ENCODE results near the gene TWF2. TPM values are rescaled to one million over a fixed set of nuclear protein-coding genes. Genes with fewer than 3 reads are reported as not detected.
"Not testable (repeated sequence)": the region's sequence is repeated elsewhere in the genome, so short reads cannot be mapped to it uniquely, and the experiment has no call there.

TWF2 gene
- polyA plus RNA-seq: 19.9 TPM
- long read RNA-seq, donor 1, transcript TWF2-201 (9 exons, 1,718 nt): major isoform, 5 of 5 reads
- long read RNA-seq, donor 1, partial matches to known transcripts: 0 of 5 reads
- long read RNA-seq, donor 1, other reads (novel, unspliced or antisense): 0 of 5 reads
- long read RNA-seq, donor 2, transcript TWF2-201 (9 exons, 1,718 nt): major isoform, 22 of 22 reads
- long read RNA-seq, donor 2, partial matches to known transcripts: 0 of 22 reads
- long read RNA-seq, donor 2, other reads (novel, unspliced or antisense): 0 of 22 reads
- long read RNA-seq, donor 3: 0 reads
- long read RNA-seq, donor 4, partial matches to known transcripts: 0 of 2 reads
- long read RNA-seq, donor 4, other reads (novel, unspliced or antisense): 0 of 2 reads
- long read RNA-seq, donor 5, transcript TWF2-201 (9 exons, 1,718 nt): major isoform, 10 of 10 reads
- long read RNA-seq, donor 5, partial matches to known transcripts: 0 of 10 reads
- long read RNA-seq, donor 5, other reads (novel, unspliced or antisense): 0 of 10 reads
- long read RNA-seq, donor 6, transcript TWF2-201 (9 exons, 1,718 nt): major isoform, 17 of 22 reads
- long read RNA-seq, donor 6, partial matches to known transcripts: 0 of 22 reads
- long read RNA-seq, donor 6, other reads (novel, unspliced or antisense): 5 of 22 reads
- long read RNA-seq, donor 7, partial matches to known transcripts: 0 of 3 reads
- long read RNA-seq, donor 7, other reads (novel, unspliced or antisense): 0 of 3 reads
- long read RNA-seq, donor 8, transcript TWF2-201 (9 exons, 1,718 nt): major isoform, 17 of 17 reads
- long read RNA-seq, donor 8, partial matches to known transcripts: 0 of 17 reads
- long read RNA-seq, donor 8, other reads (novel, unspliced or antisense): 0 of 17 reads
- long read RNA-seq, donor 9, transcript TWF2-201 (9 exons, 1,718 nt): major isoform, 18 of 18 reads
- long read RNA-seq, donor 9, partial matches to known transcripts: 0 of 18 reads
- long read RNA-seq, donor 9, other reads (novel, unspliced or antisense): 0 of 18 reads
- long read RNA-seq, donor 10, transcript TWF2-201 (9 exons, 1,718 nt): major isoform, 11 of 11 reads
- long read RNA-seq, donor 10, partial matches to known transcripts: 0 of 11 reads
- long read RNA-seq, donor 10, other reads (novel, unspliced or antisense): 0 of 11 reads
- long read RNA-seq, donor 11, transcript TWF2-201 (9 exons, 1,718 nt): major isoform, 10 of 11 reads
- long read RNA-seq, donor 11, partial matches to known transcripts: 0 of 11 reads
- long read RNA-seq, donor 11, other reads (novel, unspliced or antisense): 0 of 11 reads

GRCh38 chr3:52238761-52239701, at the start of gene TWF2:
Gene TWF2, minus strand, starts transcription at chr3:52239158. Its CDS starts 142 bp downstream, at chr3:52239016.
- peak within 1 kb of the TSS; percentile 80 for H3K4me3 ChIP-seq (ENCODE audit: low read length)
- H3K36me3 ChIP-seq (ENCODE audit: control insufficient read depth, insufficient read depth, low read length): peaks cover 12% of the 10 kb centered on the region
- H3K4me1 ChIP-seq (ENCODE audit: control insufficient read depth, insufficient read depth, low read length): peaks cover 16% of the 10 kb centered on the region
- H3K27me3 ChIP-seq (ENCODE audit: control insufficient read depth, insufficient read depth, low read length): peaks cover 2% of the 10 kb centered on the region
- H3K9me3 ChIP-seq (ENCODE audit: control insufficient read depth, low read depth, low read length): no peaks in the 10 kb centered on the region
- WGBS (ENCODE audit: insufficient coverage, low lambda C conversion rate): no CpG with 5 or more reads among the region's 92 CpGs
- DNase-seq: peak; percentile 66 to 82
- H3K27ac ChIP-seq (ENCODE audit: low read length): peak within 1 kb of the TSS; percentile 7

GRCh38 chr3:52288674-52289073, 49.7 kb upstream of the TWF2 start:
- DNase-seq: no peak
- no peak overlapping the region for H3K4me3 ChIP-seq (ENCODE audit: low read length)
- no peaks in the 10 kb centered on the region for H3K27me3 ChIP-seq (ENCODE audit: control insufficient read depth, insufficient read depth, low read length)
- H3K9me3 ChIP-seq (ENCODE audit: control insufficient read depth, low read depth, low read length): no peaks in the 10 kb centered on the region
- WGBS (ENCODE audit: insufficient coverage, low lambda C conversion rate): no CpG with 5 or more reads among the region's 6 CpGs
- peaks cover 47% of the 10 kb centered on the region for H3K4me1 ChIP-seq (ENCODE audit: control insufficient read depth, insufficient read depth, low read length)
- peak overlapping the region; percentile 97 for H3K27ac ChIP-seq (ENCODE audit: low read length)
- H3K36me3 ChIP-seq (ENCODE audit: control insufficient read depth, insufficient read depth, low read length): peaks cover 25% of the 10 kb centered on the region

- H3K4me1 ChIP-seq (ENCODE audit: control insufficient read depth, insufficient read depth, low read length): peaks cover 45% of the 10 kb centered on the region
- no peaks in the 10 kb centered on the region for H3K9me3 ChIP-seq (ENCODE audit: control insufficient read depth, low read depth, low read length)
- peaks cover 6% of the 10 kb centered on the region for H3K36me3 ChIP-seq (ENCODE audit: control insufficient read depth, insufficient read depth, low read length)
- H3K4me3 ChIP-seq (ENCODE audit: low read length): peak overlapping the region; percentile 81
- 100% methylated on average over 1 of the region's 8 CpGs for WGBS (ENCODE audit: insufficient coverage, low lambda C conversion rate)
- DNase-seq: no peak
- H3K27ac ChIP-seq (ENCODE audit: low read length): peak overlapping the region; percentile 97
- no peaks in the 10 kb centered on the region for H3K27me3 ChIP-seq (ENCODE audit: control insufficient read depth, insufficient read depth, low read length)
These were observed 47.8 kb upstream of the TWF2 start for GRCh38 chr3:52286777-52287110.

- Histone ChIP-seq H3K4me1 (ENCODE audit: control insufficient read depth, insufficient read depth, low read length) (peaks cover 53% of the 10 kb centered on the region), H3K27ac (ENCODE audit: low read length) (peak overlapping the region; percentile 83)
- no CpG with 5 or more reads among the region's 4 CpGs for WGBS (ENCODE audit: insufficient coverage, low lambda C conversion rate)
- H3K4me3 ChIP-seq (ENCODE audit: low read length); H3K36me3 ChIP-seq (ENCODE audit: control insufficient read depth, insufficient read depth, low read length); H3K27me3 ChIP-seq (ENCODE audit: control insufficient read depth, insufficient read depth, low read length); H3K9me3 ChIP-seq (ENCODE audit: control insufficient read depth, low read depth, low read length): not testable (repeated sequence)
- DNase-seq: peak in 1 of 2 donors; percentile 2
These were observed 45.1 kb upstream of the TWF2 start for GRCh38 chr3:52284051-52284450.

- Histone ChIP-seq H3K9me3 (ENCODE audit: control insufficient read depth, low read depth, low read length) (no peaks in the 10 kb centered on the region), H3K36me3 (ENCODE audit: control insufficient read depth, insufficient read depth, low read length) (no peaks in the 10 kb centered on the region), H3K4me1 (ENCODE audit: control insufficient read depth, insufficient read depth, low read length) (peaks cover 47% of the 10 kb centered on the region), H3K27ac (ENCODE audit: low read length) (peak overlapping the region; percentile 83), H3K27me3 (ENCODE audit: control insufficient read depth, insufficient read depth, low read length) (no peaks in the 10 kb centered on the region), H3K4me3 (ENCODE audit: low read length) (no peak overlapping the region)
- WGBS (ENCODE audit: insufficient coverage, low lambda C conversion rate): no CpG with 5 or more reads among the region's 1 CpG
- DNase-seq: peak in 1 of 2 donors; percentile 63
These were observed 44.3 kb upstream of the TWF2 start for GRCh38 chr3:52283306-52283705.

GRCh38 chr3:52281981-52282801, 43.2 kb upstream of the TWF2 start:
- no peaks in the 10 kb centered on the region for H3K36me3 ChIP-seq (ENCODE audit: control insufficient read depth, insufficient read depth, low read length)
- H3K27ac ChIP-seq (ENCODE audit: low read length): peak overlapping the region; percentile 83
- H3K4me1 ChIP-seq (ENCODE audit: control insufficient read depth, insufficient read depth, low read length): peaks cover 47% of the 10 kb centered on the region
- H3K4me3 ChIP-seq (ENCODE audit: low read length): no peak overlapping the region
- peak; percentile 78 to 87 for DNase-seq
- no peaks in the 10 kb centered on the region for H3K9me3 ChIP-seq (ENCODE audit: control insufficient read depth, low read depth, low read length)
- WGBS (ENCODE audit: insufficient coverage, low lambda C conversion rate): no CpG with 5 or more reads among the region's 8 CpGs
- no peaks in the 10 kb centered on the region for H3K27me3 ChIP-seq (ENCODE audit: control insufficient read depth, insufficient read depth, low read length)

- peak overlapping the region; percentile 96 for H3K27ac ChIP-seq (ENCODE audit: low read length)
- 56% methylated on average over 3 of the region's 6 CpGs for WGBS (ENCODE audit: insufficient coverage, low lambda C conversion rate)
- no peaks in the 10 kb centered on the region for H3K27me3 ChIP-seq (ENCODE audit: control insufficient read depth, insufficient read depth, low read length)
- peak in 1 of 2 donors; percentile 30 for DNase-seq
- peaks cover 51% of the 10 kb centered on the region for H3K4me1 ChIP-seq (ENCODE audit: control insufficient read depth, insufficient read depth, low read length)
- no peak overlapping the region for H3K4me3 ChIP-seq (ENCODE audit: low read length)
- H3K9me3 ChIP-seq (ENCODE audit: control insufficient read depth, low read depth, low read length): no peaks in the 10 kb centered on the region
- no peaks in the 10 kb centered on the region for H3K36me3 ChIP-seq (ENCODE audit: control insufficient read depth, insufficient read depth, low read length)
These were observed 41.1 kb upstream of the TWF2 start for GRCh38 chr3:52280050-52280461.

- H3K27ac ChIP-seq (ENCODE audit: low read length): peak overlapping the region; percentile 96
- H3K4me3 ChIP-seq (ENCODE audit: low read length): peak overlapping the region; percentile 93
- 69% methylated on average over 2 of the region's 2 CpGs for WGBS (ENCODE audit: insufficient coverage, low lambda C conversion rate)
- peaks cover 2% of the 10 kb centered on the region for H3K36me3 ChIP-seq (ENCODE audit: control insufficient read depth, insufficient read depth, low read length)
- peak in 1 of 2 donors; percentile 9 for DNase-seq
- no peaks in the 10 kb centered on the region for H3K27me3 ChIP-seq (ENCODE audit: control insufficient read depth, insufficient read depth, low read length)
- no peaks in the 10 kb centered on the region for H3K9me3 ChIP-seq (ENCODE audit: control insufficient read depth, low read depth, low read length)
- H3K4me1 ChIP-seq (ENCODE audit: control insufficient read depth, insufficient read depth, low read length): peaks cover 46% of the 10 kb centered on the region
These were observed 40.6 kb upstream of the TWF2 start for GRCh38 chr3:52279596-52279995.
